Activated T-cell treated with anti-CD3 and anti-CD28 coated beads, Interleukin-2, amount 50 U/mL, for 1 hour (primary cell): ENCODE data around the gene FHIT.

Experiments used
- DNase-seq: peaks from one replicate; pipeline ENCODE4 v3.0.0-alpha.2; 2020

The FHIT gene

DNA sequence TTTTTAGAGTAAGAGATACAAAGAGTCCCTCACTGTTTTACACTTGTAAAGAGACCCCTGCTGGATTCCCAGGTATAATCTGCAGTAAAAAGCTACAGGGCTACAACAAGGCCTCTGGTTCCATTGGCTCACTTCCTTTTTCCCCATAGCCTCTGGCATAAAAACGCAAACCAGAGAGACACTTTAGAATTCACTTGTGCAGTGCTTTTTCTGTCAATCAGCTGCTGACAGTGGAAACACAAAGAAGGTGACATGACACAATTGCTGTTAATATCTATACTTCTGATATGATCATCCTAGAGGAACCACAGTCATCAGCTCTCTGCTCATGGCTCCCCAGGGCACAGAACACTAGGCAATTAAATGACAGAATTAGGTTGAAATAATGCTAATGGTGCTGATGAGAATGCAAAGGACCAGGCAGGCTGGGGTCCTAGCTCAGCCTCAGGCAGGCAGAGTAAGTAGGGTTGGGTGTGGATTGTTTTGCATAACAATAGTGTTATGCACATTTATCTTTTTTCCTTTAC is 1533.5 kb downstream of the FHIT start:
- no peak for DNase-seq

DNA sequence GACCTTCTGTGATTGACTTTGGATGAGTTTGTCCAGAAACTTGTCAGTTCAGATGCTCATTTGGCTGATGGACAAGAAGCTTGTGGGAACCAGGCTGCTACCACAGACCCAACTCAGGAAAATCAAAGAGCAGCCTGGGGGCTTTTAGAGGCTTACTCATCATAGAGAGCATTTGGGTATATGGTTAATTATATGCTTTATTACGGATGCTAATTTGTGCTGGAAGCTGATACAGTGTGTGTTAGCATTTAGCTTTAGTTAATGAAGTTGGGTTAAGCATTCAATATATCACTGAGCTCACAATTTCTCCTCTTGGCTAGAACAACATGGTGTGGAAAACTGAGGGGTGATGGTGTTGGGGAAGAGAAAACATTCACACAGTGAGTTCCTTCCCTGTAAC is 1537.2 kb downstream of the FHIT start:
- no peak for DNase-seq

DNA sequence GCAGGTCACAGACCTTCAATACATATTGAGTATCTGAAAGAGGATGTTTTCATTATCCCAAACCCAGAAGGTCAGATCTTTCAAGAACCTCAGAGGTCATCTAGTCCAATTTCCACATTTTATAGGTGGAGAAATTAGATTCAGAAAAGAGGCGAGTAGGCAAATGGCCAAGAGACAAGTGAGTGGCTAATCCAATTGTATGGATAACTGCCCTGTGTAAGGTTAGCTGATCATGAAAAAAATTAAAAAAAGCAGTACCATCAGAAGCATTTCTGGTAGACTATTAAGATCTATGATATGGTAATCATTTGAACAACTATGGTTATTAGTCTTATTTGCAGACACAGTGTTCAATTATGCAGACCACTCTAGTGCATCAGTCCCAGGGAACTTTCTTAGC is 1540.7 kb downstream of the FHIT start:
- no peak for DNase-seq

DNA sequence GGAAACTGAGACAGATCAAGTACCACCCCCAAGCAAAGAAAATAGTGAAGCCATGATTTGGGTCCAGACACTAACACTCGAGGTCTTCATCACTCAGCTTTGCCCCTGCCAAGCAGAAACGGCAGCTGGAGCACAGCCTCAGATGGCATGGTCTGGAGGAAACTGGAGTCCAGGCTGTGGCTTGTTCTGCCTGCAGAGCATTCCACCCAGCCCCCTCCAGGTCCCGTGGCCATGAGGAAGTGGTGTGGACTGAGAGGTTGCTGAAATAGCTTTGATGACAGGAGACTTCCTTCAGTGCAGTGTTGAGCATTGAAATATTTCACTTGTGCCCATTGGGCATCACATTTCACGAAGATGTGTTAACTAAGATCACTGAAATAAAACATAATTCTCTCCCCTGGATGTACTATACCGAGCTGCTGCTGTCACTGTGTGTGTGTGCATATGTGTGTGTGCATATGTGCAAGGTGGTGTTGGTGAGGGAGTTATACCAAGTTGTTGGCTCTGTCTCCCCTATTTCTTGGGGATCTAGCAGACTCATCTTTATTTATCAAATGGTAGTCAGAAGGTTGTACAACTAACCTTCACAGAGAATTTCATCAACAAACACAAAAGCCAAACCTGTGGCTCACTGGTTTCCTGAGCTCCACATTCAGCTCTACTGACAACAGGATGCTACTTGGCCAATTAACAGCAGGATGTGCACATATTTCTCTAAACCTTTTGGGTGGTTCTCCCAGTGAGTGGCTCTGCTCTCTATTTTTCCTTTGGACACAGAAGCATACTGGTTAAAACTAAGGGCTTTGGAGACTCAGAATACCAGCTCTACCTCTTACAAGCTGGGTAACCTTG is 1541.3 kb downstream of the FHIT start:
- DNase-seq, result no peak

DNA sequence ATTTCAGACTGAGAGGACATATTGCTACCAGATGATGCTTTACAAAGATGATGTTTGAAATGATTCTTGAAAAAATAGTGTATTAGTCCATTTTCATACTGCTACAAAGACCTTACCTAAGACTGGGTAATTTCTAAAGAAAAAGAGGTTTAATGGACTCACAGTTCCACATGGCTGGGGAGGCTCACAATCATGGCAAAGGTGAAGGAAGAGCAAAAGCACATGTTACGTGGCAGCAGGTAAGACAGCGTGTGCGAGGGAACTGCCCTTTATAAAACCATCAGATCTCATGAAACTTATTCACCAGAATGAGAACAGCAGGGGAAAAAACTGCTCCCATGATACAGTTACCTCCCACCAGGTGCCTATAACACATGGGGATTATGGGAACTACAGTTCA is 1543.0 kb downstream of the FHIT start:
- no peak for DNase-seq

DNA sequence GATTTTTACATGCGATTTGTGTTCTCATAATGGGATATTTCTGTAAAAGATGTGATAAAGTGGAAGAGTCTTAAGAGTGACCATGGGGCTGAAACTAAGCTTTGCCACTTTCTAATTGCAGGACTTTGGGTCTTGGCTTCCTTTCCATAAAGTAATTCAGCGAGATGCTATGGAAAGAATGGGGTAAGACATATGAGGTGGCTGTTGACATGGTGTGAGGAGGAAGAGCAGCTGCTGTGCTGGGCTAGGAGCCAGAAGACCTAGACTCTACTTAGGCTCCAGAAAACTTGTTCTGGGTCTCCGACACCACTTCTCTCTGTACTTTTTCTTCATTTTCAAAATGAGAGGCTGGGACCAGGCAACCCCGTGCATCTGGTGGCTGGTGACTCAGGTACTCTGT is 1547.0 kb downstream of the FHIT start:
- no peak for DNase-seq

DNA sequence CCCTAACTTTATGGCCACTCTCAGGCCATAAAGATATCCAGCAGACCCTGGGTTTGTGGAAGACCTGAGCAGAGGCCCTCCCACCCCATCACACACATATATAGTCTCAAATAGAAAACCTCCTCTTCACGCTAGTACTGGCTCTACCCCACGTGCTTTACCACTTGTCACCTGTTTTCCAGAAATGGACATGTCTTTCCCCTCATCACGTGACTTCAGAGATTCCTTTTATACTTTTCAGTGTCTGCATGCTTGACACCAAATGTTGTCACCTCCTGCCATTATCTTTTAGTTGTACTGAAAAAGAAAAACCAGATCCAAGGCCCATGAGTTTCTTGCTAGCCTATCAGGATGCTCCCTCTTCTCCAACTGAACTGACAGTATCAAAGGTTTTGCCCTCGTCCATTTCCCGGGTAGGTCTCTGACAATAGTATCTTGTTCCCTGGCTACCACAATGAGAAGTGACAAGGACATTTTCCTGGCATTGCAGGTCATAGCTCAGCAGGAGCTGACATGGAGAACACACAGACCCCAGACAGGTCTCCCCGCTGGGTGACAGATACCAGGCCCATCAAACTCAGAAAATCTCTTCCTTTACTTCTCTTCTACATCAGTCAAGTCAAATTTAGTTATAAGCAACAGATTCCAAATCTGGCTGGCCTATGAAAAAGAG is 1551.5 kb downstream of the FHIT start:
- DNase-seq, result no peak
